ENCODE results near the gene TELO2. TPM values are rescaled to one million over a fixed set of nuclear protein-coding genes. Genes with fewer than 3 reads are reported as not detected.

TELO2 gene
- total RNA-seq, 1 experiment from 2014 or later, result 85.4 TPM

DNA sequence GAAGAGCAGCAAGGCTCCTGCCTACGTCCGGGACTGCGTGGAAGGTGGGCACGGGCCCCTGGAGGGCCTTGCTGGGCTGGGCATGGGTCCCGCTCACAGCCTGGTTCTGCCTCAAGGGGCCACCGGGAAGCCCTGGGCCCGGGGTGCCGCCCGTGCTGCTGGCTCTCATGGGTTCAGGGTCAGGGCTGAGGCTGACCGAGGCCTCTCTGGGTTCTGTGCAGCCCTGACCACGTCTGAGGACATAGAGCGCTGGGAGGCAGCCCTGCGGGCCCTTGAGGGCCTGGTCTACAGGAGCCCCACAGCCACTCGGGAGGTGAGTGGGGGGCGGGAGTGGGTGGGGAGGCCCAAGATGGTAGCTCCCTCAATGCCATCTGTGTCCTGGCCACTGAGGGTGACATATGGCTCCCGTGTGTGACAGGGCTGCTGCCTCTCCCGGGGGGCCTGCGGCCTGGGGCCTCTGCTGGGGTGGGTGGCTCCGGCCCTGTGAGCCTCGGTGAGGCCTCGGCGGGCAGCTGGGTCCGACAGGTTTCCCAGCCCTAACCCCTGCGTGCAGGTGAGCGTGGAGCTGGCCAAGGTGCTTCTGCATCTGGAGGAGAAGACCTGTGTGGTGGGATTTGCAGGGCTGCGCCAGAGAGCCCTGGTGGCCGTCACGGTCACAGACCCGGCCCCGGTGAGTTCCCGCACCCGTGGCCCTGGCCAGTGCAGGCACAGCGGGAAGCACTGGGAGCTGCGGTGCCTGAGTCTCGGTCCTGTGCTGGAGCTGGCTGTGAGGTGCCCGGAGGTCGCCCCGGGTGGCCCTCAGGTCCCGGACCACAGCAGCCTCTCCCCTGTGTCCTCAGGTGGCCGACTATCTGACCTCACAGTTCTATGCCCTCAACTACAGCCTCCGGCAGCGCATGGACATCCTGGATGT lies 9.2 kb downstream of the TELO2 start:
- H3K27me3 Mint-ChIP-seq (ENCODE audit: unreplicated experiment), result no peaks in the 10 kb centered on the region
- H3K27ac Mint-ChIP-seq (ENCODE audit: unreplicated experiment), result no peak overlapping the region
- H3K36me3 Mint-ChIP-seq (ENCODE audit: insufficient read depth, unreplicated experiment), result peaks cover 58% of the 10 kb centered on the region
- no peaks in the 10 kb centered on the region for H3K9me3 Mint-ChIP-seq (ENCODE audit: low read depth, unreplicated experiment)
- no peak for TF ChIP-seq CTCF (IDR thresholded peaks at IDR 0.05; ENCODE audit: unreplicated experiment)
- H3K4me3 Mint-ChIP-seq (ENCODE audit: low read depth, unreplicated experiment), result no peak overlapping the region
- intact Hi-C loops (cut with micrococcal nuclease; ENCODE audit: unreplicated experiment), result no loop called here
- no peak for DNase-seq
- no TSS peak for BruUV-seq (replicated peaks)
- H3K4me1 Mint-ChIP-seq (ENCODE audit: low read depth, unreplicated experiment), result no peaks in the 10 kb centered on the region
- CTCF ChIA-PET, result no interaction called here

DNA sequence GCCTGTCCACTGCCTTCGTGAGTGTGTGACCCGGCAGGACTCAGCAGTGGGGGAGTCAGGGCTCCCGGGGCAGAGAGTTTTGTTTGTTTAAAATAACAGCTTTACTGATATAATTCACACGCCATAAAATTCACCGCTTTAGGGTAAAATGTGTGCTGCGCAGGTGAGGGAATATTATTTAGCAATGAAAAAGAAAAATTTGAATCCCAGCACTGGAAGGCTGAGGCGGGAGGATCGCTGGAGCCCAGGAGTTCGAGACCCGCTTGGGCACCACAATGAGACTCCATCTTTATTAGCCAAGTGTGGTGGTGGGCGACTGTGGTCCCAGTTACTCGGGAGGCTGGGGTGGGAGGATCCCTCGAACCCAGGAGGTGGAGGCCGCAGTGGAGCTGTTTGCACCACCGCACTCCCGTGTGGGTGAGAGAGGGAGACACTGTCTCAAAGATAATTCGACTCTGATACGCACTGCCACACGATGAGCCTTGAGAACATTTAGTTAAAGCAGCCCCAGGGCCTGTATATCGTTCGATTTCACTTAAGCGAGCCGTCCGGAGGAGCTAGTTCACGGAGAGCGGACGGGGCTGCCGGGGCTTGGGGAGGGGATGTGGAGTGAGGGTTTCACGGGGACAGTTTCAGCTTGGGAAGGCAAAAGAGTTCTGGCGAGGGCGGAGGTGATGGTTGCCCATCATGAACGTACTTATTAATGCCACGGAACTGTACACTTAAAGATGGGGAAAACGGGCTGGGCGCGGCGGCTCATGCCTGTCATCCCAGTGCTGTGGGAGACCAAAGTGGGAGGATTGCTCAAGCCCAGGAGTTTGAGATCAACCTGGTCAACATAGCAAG lies 10.2 kb downstream of the TELO2 start:
- BruUV-seq (replicated peaks), result no TSS peak
- peaks cover 53% of the 10 kb centered on the region for H3K36me3 Mint-ChIP-seq (ENCODE audit: insufficient read depth, unreplicated experiment)
- H3K9me3 Mint-ChIP-seq (ENCODE audit: low read depth, unreplicated experiment), result no peaks in the 10 kb centered on the region
- intact Hi-C loops (cut with micrococcal nuclease; ENCODE audit: unreplicated experiment), result no loop called here
- no peak overlapping the region for H3K27ac Mint-ChIP-seq (ENCODE audit: unreplicated experiment)
- H3K27me3 Mint-ChIP-seq (ENCODE audit: unreplicated experiment), result no peaks in the 10 kb centered on the region
- no peak for TF ChIP-seq CTCF (IDR thresholded peaks at IDR 0.05; ENCODE audit: unreplicated experiment)
- no peak for DNase-seq
- no peak overlapping the region for H3K4me3 Mint-ChIP-seq (ENCODE audit: low read depth, unreplicated experiment)
- CTCF ChIA-PET, result interaction anchor here (0.6 kb wide), 1 partner anchor 1417 kb away, joined by 11 read pairs; no protein-coding TSS in a partner anchor
- H3K4me1 Mint-ChIP-seq (ENCODE audit: low read depth, unreplicated experiment), result no peaks in the 10 kb centered on the region

DNA sequence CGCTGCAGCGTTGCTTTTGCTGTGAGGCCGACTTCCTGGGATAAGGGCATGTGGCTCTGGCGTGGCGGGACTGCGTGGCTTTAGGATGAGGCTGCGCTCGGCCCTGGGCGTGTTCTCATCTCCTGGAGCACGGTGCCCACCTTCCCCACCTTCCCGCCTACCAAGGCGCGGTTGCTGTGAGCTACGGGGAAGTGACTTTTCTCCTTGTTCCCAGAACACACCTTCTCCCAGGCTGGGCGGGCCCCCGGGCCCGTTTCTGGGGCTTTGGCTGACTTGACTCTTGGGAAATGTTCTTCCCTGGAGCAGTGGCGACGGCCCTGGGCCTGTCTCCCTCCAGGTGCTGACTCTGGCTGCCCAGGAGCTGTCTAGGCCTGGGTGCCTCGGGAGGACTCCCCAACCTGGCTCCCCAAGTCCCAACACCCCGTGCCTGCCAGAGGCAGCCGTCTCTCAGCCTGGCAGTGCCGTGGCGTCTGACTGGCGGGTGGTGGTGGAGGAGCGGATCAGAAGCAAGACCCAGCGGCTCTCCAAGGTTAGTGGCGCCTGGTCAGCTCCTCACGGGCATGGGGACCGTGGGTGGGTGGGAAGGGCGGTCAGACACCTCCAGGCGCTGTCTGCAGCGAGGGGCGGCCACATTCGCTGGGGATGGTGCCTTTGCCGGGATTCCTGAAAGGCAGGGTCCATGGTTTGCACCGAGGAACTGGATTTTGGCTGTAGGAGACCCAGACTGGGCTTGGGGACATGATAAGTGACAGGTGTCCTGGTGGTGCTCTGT lies 12.1 kb downstream of the TELO2 start:
- Mint-ChIP-seq H3K9me3 (ENCODE audit: low read depth, unreplicated experiment) (no peaks in the 10 kb centered on the region), H3K27ac (ENCODE audit: unreplicated experiment) (no peak overlapping the region), H3K4me3 (ENCODE audit: low read depth, unreplicated experiment) (no peak overlapping the region), H3K27me3 (ENCODE audit: unreplicated experiment) (no peaks in the 10 kb centered on the region), H3K36me3 (ENCODE audit: insufficient read depth, unreplicated experiment) (peaks cover 51% of the 10 kb centered on the region), H3K4me1 (ENCODE audit: low read depth, unreplicated experiment) (no peaks in the 10 kb centered on the region)
- TF ChIP-seq CTCF (IDR thresholded peaks at IDR 0.05; ENCODE audit: unreplicated experiment), result no peak
- CTCF ChIA-PET, result interaction anchor here (0.7 kb wide), 1 partner anchor 43 kb away, joined by 3 read pairs; no protein-coding TSS in a partner anchor
- intact Hi-C loops (cut with micrococcal nuclease; ENCODE audit: unreplicated experiment), result no loop called here
- no TSS peak for BruUV-seq (replicated peaks)
- no peak for DNase-seq

DNA sequence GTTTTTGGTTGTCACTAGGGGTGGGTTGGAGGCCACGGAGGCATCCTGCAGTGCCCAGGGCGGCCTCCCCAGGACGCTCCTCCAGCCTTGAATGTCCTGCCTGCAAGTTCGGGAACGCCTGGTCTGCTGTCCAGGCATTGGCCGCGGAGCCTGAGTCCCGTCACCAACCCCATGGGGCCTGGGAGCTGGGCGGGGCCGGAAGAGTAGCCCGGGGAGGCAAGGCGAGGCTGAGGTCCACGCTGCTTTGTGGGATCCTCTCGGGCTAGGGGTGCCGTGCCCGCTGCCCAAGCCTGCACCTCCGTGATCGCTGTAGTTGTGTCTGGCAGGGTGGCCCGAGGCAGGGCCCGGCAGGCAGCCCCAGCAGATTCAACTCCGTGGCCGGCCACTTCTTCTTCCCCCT lies 12.8 kb downstream of the TELO2 start:
- intact Hi-C loops (cut with micrococcal nuclease; ENCODE audit: unreplicated experiment), result no loop called here
- TF ChIP-seq CTCF (IDR thresholded peaks at IDR 0.05; ENCODE audit: unreplicated experiment), result no peak
- H3K9me3 Mint-ChIP-seq (ENCODE audit: low read depth, unreplicated experiment), result no peaks in the 10 kb centered on the region
- H3K4me3 Mint-ChIP-seq (ENCODE audit: low read depth, unreplicated experiment), result no peak overlapping the region
- no peak overlapping the region for H3K27ac Mint-ChIP-seq (ENCODE audit: unreplicated experiment)
- BruUV-seq (replicated peaks), result no TSS peak
- no peaks in the 10 kb centered on the region for H3K4me1 Mint-ChIP-seq (ENCODE audit: low read depth, unreplicated experiment)
- no peaks in the 10 kb centered on the region for H3K27me3 Mint-ChIP-seq (ENCODE audit: unreplicated experiment)
- no peak for DNase-seq
- CTCF ChIA-PET, result no interaction called here
- peaks cover 58% of the 10 kb centered on the region for H3K36me3 Mint-ChIP-seq (ENCODE audit: insufficient read depth, unreplicated experiment)
